HG02840 (cell line): ENCODE data around the gene FBXL22.
A peak's percentile ranks its signal among the peaks of the same experiment; 100 is the strongest.
"Not testable (repeated sequence)": the region's sequence is repeated elsewhere in the genome, so short reads cannot be mapped to it uniquely, and the experiment has no call there.

Experiments
- ATAC-seq: cut with Tn5 transposase; IDR thresholded peaks from one replicate; pipeline ENCODE4 v1.9.1; 2021; ENCODE audit warnings: mild to moderate bottlenecking, moderate library complexity, moderate number of reproducible peaks; ENCODE audit not compliant: unreplicated experiment, low FRiP score

The FBXL22 gene

GRCh38 chr15:63610209-63610841 is 13.1 kb downstream of the FBXL22 start:
- peak; percentile 54 for ATAC-seq

- ATAC-seq: no peak
Observed at GRCh38 chr15:63611177-63611576, 14.0 kb downstream of the FBXL22 start.

GRCh38 chr15:63612300-63612699 is 15.1 kb downstream of the FBXL22 start:
- no peak for ATAC-seq

- no peak for ATAC-seq
Observed at GRCh38 chr15:63615935-63616334, 18.7 kb downstream of the FBXL22 start.

- ATAC-seq: not testable (repeated sequence)
Observed at GRCh38 chr15:63617147-63617546, 20.0 kb downstream of the FBXL22 start.

GRCh38 chr15:63617627-63618026 is 20.4 kb downstream of the FBXL22 start:
- ATAC-seq: not testable (repeated sequence)

GRCh38 chr15:63620760-63621159 is 23.6 kb downstream of the FBXL22 start:
- not testable (repeated sequence) for ATAC-seq

- no peak for ATAC-seq
Observed at GRCh38 chr15:63623232-63623969, 26.2 kb downstream of the FBXL22 start.

GRCh38 chr15:63626955-63627354 is 29.8 kb downstream of the FBXL22 start:
- no peak for ATAC-seq

- no peak for ATAC-seq
Observed at GRCh38 chr15:63628123-63628822, 31.1 kb downstream of the FBXL22 start.

- ATAC-seq: no peak
Observed at GRCh38 chr15:63630036-63630751, 33.0 kb downstream of the FBXL22 start.

GRCh38 chr15:63633312-63633711 is 36.1 kb downstream of the FBXL22 start:
- no peak for ATAC-seq

- ATAC-seq: no peak
Observed at GRCh38 chr15:63634154-63634553, 37.0 kb downstream of the FBXL22 start.

GRCh38 chr15:63636518-63637061 is 39.4 kb downstream of the FBXL22 start:
- no peak for ATAC-seq

- ATAC-seq: no peak
Observed at GRCh38 chr15:63638839-63639238, 41.7 kb downstream of the FBXL22 start.

GRCh38 chr15:63640146-63640545 is 43.0 kb downstream of the FBXL22 start:
- ATAC-seq: no peak
